NK-92 (cell line): ENCODE results near the gene FNDC3B.

Experiments used
- DNase-seq: peaks from one replicate; lab custom pipeline; 2025; ENCODE audit not compliant: unreplicated experiment; lab: John Stamatoyannopoulos, UW

FNDC3B gene

DNA sequence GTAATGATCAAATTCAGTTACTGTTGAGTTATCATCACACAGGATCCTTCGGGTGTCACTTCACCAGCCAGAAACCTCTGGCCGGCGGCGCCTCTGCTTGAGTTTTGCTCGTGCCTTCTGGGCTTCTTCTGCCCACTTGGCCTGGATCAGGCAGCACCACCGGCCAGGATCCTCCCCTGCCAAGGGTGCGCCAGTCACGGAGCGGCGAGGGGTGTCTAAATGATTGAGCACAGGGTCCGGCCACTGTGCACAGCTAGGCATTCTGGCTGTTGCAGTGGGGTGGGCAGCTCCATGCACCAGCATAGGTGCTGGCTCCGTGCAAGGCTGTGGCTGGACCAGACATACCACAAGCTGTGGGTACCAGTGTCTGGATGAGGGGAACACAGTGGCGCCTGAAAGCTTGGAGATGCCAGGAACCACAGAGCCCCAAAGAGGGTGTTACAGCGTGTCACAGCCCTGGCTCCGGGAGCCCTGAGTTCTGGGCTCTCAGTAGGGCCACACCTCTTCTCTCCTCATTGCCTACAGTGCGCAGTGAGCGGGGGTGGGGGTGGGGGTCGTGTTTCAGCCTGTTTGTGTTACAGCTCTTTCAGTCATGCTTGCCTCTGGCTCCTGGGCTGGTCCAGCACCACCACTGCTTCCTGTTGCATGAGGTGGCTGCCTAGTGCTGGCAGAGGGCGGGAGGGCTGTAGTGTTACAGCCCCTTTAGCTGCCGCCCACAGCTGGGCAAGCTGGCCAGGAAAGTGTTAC, 169.4 kb downstream of the FNDC3B start:
- no peak for DNase-seq

DNA sequence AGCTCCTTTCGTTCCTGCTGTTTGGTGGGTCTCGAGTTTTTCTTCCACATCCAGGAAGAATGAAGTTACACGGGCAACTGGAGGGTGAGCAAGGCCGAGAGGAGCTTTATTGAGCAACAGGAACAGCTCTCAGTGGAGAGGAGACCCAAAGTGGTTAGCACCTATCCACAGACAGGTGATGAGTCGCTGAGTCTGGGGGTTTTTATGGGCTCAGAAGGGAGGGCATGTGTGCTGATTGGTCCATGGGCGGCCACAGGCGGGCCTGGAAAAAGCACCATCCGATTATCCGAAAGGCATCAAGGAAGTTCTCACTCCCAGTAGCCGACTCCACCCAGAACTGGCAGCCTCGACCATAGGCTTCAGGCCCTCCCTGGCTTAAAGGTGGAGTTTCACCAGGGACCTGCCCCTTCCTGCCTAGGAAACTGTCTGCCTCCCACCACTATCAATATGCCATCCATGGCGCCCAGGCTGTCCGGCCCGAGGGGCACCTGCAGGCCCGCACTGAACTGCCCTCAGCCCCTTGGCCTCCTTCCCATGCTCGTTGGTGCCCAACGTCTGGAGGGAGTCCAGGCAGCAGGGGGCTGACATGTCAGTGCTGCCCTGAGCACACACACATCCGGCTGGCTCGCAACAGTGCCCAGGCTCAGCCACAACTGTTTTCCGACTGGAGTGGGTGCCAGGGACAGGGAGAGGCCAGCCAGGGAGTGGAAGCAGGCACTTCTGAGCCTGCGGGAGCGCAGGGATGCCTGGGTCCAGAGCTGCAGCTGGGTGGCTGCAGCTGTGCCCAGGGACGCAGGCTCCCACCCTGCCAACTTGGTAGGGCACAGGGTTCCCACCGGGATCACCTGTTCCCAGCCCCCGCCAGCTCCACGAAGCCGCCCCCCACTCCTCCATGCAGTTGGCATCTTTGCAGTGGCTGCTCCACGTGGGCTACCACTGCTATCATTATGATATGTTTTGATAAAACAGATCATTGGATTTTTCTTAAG, 170.2 kb downstream of the FNDC3B start:
- no peak for DNase-seq

DNA sequence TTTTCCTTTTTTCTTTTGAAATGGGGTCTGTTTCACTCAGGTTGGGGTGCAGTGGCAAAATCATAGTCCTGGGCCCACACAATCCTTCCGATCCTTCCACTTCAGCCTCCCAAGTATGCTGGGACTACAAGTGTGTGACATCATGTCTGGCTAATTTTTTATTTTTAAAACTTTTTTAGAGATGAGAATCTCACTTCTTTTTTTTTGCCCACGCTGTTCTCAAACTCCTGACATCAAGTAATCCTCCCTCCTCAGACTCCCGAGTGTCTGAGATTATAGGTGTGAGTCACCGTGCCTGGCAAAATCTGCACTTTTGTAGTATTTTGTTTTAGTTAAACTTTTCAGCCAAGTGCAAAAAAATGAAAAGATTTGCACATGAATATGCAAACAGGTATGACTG, 171.0 kb downstream of the FNDC3B start:
- no peak for DNase-seq

DNA sequence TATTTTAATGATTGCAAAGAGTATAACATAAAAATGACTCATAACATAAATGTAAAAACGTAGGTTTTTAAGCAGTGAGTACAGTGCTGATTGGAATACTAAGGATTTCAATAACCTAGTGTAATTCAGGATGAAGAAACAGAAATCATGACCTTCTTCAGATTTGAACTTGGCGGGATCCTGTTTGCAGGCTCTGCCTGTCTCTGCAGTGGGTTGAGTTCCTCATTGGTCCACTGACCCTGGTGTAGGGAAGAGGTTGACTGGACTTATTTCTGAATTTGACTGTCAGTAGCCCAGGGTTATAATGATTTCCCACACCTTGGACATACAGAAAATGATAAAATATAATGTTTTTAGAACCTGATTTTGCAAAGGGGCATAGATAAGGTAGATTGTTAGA, 171.7 kb downstream of the FNDC3B start:
- DNase-seq = no peak

DNA sequence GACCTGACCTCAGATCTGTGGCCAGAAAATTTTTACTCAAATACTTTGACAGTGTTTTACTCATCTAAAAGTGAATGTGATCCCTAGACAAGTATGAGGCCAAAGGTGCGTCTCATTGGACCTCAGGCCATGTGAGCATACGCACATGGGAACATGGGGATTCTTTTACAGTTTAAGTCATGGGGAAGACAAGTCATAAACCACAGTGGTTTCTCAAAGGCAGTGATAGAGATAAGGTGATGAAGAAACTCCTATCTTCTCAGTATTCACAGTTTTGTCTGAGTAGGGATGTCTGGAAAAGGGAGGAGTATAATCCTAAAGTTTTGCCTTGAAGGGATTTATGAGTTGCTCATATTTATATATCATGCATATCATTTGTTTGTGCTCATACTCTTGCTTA, 173.8 kb downstream of the FNDC3B start:
- DNase-seq = no peak

DNA sequence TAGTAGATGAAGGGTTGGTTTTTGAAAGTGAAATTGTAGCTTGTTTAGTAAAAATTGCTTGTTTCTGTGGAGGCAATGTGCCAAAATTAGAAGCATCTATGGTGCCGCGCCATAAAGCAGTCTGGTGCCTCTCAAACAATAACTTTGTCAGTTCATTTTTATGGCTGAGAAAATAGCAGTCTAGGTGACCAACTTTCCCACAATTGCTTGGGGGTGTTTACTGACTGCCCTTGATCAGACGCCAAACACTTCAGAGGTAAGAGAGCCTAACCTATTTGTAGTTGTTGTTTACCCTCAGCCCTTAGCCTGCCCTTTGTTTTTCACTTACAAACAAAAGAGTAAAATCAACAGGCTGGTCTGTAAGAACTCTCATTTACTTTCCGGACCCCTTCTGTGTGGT, 174.5 kb downstream of the FNDC3B start:
- no peak for DNase-seq

DNA sequence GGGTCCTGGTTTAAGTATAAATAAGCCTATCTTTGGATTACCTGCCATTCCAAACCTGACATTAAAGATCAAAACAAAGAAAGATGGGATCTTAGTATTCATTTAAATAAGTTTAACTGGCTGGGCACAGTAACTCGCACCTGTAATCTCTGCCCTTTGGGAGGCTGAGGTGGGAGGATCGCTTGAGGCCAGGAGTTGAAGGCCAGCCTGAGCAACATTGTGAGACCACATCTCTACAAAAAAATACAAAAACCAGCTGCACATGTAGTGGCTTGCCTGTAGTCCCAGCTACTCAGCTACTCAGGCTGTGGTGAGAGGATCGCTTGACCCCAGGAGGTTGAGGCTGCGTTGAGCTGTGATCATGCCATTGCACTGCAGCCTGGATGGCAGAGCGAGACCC, 176.9 kb downstream of the FNDC3B start:
- DNase-seq = no peak

DNA sequence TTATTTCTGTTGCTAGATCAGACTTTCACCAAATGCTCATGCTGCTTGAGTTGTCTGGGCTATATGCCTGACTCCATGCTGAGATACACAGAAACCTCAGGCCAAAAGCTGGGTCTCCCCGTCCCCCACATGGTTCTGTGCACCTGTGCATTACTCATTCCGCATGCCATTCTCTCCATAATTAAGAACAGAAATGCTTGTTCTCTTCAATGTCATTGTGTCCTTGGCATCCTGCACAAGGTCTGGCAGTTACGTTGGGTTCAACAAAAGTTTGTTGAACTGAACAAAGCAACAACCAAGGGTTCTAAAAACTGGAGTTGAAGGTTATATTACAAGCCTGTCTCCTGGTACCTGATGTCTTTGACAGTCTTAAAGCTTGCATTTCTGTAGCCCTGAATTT, 177.5 kb downstream of the FNDC3B start:
- DNase-seq = no peak

DNA sequence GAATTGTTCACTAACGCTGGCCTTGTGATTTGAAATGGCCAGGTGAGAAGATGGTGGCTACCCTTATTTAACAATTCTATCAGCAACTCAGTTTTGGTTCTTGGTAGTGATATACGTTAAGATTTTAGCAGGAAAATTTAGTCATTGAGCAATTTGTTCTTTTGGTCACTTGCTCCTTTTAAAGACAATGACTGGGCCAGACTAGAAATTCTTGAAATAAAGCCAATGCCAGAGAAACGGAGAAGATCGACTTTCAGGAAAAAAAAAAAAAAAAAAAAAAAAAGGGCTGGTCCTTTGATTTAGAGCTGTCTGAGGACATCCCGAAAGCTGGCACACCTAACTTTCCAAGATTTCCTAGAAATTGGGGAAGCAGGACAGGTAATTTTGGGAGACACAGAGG, 178.5 kb downstream of the FNDC3B start:
- DNase-seq = no peak

DNA sequence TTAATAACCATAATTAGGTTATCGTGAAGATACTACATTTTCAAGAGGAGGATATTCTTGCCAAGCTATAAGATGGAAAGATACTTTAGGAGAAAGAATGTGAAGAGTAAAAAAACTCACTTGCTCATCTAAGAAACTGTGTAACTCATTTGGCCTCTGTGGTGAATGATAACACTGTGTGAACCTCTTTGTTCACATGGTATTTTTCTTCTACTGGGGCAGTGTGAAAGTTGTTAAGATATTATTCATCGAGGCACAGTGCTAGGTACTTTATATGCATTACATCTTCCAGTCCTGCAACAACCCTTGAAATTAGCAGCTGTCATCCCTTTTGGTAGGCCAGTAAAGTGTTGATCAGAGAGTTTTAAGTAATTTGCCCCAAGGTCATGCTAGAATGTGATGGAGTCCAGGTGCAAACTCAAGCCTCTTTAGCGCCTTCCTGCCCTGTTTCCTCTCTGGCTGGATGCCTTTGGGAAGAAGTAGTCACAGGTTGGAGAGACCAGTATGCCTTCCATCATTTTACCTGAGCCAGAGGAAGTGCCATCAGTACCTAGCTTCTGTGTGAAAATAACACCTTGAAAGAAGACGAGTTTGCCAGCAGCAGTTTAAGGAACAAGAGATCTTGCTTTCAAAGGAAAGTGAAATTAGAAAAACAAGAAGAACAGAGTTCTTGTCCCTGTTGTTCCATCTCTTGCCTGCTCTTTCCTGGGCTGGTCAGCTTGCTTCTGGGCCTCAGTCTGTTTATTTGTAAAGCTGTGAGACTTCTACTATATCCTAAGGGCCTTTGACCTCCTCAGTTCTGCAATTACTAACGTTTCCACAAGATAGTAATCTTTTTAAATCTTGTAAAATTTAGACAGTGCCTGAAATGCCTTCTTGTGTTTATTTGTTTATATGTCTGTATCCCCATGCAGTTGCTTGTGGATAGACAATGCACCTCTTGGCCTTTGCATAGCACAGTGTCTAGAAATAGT, 179.3 kb downstream of the FNDC3B start:
- DNase-seq = no peak

DNA sequence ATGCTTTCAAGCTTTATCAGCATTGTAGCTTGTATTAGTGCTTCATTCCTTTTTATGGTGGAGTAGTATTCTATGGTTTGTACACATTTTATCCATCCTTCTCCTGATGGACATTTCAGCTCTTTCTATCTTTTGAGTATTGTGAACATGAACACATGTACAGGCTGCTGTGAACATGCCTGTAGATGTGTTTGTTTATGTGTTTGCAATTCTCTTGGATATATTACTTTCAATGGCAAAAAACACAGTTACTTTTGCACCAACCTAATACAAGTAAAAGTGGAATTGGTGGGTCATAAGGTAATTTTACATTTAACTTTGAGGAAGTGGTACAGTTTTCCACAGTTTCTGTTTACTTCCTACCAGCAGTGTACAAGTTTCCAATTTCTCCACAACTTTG, 180.4 kb downstream of the FNDC3B start:
- DNase-seq = no peak

DNA sequence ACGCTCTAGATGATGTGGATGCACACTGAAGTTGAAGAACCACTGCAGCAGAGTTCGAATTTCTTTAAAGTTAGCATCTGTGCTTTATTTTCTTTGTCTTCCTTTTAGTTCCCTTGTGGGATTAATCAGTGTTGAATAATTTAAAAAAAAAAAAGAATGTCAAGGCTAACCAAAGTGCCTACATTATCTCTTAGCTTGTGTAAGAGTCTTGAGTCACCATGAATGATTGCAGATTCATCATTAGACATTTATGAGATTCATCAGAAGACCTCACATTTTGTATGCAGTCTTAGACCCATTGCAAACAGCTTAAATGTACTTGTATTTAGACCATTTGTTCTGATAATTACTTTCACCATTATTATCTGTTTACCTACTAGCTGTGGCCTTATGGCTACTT, 182.2 kb downstream of the FNDC3B start:
- DNase-seq = no peak

DNA sequence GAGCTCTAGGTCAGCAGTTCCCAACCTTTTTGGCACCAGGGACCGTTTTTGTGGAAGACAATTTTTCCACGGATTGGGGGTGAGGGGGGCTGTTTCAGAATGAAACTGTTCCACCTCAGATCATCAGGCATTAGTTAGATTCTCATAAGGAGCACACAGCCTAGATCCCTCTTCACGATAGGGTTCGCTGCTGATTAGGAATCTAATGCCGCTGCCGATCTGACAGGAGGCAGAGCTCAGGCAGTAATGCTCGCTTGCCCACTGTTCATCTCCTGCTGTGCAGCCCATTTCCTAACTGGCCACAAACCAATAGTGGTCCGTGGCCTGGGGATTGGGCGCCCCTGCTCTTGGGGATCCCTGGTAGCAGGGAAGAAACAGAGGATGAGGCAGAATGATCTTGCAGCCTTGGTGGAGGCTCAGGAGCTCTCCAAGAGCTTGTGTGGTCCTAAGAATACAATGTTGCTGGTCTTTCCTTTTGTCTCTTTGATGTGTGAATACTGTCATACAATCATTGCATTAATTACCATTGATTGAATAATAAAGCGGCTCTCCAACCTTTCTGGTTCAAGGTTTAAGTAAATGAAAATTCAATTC, 183.2 kb downstream of the FNDC3B start:
- DNase-seq = no peak

DNA sequence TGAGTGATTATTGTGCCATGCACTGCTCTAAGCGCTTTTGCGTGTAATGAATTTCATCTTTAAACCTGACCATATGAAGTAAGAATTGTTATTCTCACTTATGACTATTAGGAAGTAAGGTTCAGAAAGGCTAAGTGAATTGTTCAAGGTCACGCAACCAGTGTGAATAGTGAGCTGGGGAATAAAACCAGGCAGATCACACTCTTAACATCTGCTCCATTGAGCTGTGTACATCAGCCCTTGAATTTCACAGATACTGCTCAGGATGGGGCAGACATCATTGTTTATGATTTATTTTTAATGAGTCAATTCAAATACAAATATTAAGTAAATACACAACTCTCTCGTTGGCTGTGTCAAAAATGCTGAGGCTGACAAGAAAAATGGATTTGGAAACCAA, 184.5 kb downstream of the FNDC3B start:
- no peak for DNase-seq

DNA sequence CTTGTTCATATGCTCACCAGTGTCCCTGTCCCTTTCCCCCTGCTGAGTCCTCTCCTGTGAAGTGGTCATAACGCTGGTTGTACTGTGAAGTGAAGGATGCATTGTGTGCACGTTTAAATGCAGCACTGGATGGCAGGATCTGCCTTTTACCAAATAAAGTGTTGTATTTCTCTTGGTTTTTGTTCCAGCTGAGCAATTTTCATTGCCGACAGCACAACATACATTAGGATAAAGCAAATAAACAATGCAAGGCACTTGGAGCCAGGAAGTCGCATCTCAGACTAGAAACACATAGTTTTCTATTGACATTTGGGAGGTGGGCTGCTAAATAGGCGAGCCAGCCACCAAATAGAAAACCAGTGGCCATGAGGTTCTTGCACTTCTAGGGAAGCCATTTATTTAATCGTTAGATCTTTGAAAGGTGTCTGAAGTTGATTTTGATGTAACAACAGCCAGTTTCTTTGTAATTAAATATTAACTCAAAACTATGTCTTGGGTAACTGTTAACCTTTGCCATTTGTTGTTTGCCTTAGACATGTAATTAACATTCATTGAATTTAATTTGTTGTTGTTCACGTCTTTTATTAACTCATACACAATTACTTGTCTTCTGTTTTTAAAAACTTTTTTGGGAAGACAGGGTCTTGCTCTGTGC, 185.3 kb downstream of the FNDC3B start:
- no peak for DNase-seq

DNA sequence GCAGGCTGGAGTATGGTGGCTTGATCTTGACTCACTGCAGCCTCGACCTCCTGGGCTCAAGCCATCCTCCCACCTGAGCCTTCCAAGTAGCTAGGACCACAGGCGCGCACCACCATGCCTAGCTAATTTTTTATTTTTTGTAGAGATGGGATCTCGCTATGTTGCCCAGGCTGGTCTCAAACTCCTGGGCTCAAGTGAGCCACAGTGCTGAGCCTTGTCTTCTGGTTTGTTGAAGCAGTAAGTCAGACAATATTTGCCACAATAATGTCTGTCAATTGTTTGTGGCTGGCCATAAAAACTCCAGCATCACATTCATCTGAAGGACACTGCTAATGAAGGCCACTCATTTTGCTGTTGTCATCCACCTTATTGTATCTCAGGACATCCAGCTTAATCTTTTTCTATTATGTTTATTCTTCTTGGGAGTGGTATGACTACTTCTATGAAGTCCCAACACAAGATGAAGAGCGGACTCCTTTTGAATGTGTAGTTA, 185.9 kb downstream of the FNDC3B start:
- DNase-seq = no peak

DNA sequence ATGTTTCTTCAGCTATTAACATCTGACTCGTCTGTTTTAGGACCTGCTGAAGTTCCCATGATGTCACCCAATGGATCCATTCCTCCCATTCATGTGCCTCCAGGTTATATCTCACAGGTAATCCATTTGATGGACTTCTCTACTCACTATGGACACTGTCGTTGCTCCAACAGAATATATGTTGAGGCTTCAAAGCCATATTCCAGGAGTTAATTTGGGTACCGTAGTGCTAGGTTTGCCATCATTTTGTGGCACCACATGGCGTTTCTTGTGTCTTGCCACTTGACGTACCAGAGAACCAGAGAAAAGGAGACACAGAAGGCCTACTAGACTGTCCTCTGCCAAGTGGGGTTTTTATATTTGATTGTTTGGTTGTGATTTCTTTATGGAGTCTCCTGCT, 187.5 kb downstream of the FNDC3B start:
- no peak for DNase-seq

DNA sequence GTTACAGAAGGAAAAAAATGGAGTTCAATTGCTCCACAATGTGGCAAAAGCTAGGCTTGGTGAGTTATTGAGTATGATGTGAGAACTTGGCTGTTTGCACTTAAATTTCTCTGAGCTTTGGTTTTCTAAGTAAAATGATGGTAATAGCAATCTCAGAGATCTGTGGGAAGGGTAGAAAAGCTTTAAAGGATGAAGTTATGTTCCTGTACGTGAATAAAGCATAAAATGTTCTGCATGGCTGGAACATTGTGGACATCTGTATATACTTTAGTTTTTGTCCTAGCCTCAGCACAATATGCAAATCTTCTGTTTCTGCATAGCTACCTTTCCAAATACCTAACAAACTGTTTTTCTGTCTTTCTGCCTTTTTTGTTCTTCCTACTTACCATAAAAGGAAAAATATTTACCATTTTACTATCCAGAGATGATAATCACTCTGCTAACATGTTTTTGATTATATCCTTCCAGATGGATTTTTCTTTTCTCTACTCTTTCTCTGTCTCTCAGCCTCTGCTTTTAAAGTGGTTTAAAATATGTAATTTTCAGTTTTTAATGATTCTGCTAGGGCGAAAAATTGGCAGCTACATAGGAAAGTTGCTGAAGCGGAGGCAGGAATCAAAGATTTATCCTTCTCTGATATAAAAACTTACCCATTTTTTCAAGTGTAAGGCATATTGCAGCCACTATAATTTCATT, 188.1 kb downstream of the FNDC3B start:
- DNase-seq = no peak

DNA sequence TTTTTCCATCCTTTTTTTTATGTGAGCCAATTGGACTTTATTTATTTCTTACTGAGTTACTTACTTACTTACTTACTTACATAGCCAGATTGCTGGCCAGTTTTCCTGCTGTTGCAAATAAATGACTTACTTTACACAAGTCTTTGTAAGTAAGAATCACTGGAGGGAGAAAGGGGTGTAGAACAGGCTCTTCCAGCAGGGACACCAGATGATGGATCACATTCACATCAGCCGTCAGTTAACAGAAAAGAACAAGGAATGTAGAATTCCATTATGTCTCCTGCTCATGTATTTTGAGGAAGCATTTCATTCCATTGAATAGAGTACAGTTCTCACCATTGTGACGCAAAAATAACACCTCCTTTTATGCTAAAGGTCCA, 188.6 kb downstream of the FNDC3B start:
- DNase-seq = no peak
